Pancreas (tissue), 10 donors: ENCODE measurements around the gene SCEL. TPM values are rescaled to one million over a fixed set of nuclear protein-coding genes. Genes with fewer than 3 reads are reported as not detected.

Experiments used
- ATAC-seq, 4 donors: fragments of 200-7000 bp; cut with Tn5 transposase; one replicate each; pipeline versions ENCODE4 v1.8.0 to v1.9.1; 2020; ENCODE audit warnings: mild to moderate bottlenecking in 4 of 4, moderate library complexity in 4 of 4
- DNase-seq, 6 donors: peaks; one replicate each; pipeline ENCODE4 v3.0.0-alpha.2; 2020
- FAIRE-seq: peaks from 2 replicates; lab custom pipeline; 2012; peaks lifted over from hg19 to GRCh38; lab: Jason Lieb, UNC
- H3K27ac ChIP-seq, 4 donors: fragments of 200-600 bp; sonication (generic); 1 replicate in 3 of 4; 2 replicates in 1 of 4; pipeline versions ENCODE4 v1.5.0 to v1.8.0; 2020
- H3K27me3 ChIP-seq, 4 donors: fragments of 200-600 bp; one replicate each; pipeline ENCODE4 v1.8.0; 2021
- H3K36me3 ChIP-seq, 3 donors: fragments of 200-600 bp; sonication (generic) in 1 of 3; one replicate each; pipeline versions ENCODE4 v1.5.0 to v1.8.0; 2020 to 2021
- H3K4me1 ChIP-seq, 3 donors: fragments of 200-600 bp; one replicate each; pipeline ENCODE4 v1.8.0; 2021
- H3K4me3 ChIP-seq, 4 donors: fragments of 200-600 bp; sonication (generic) in 2 of 4; one replicate each; pipeline versions ENCODE4 v1.5.0 to v1.8.0; 2020 to 2021
- H3K9me3 ChIP-seq, 4 donors: fragments of 200-600 bp; one replicate each; pipeline ENCODE4 v1.8.0; 2021
- CTCF ChIP-seq, 4 donors: fragments of 200-600 bp; sonication (generic) in 3 of 4; IDR thresholded peaks; one replicate each; pipeline versions ENCODE4 v1.5.0 to v1.8.0; 2021; ENCODE audit warnings: antibody characterized with exemption in 4 of 4
- WGBS, 2 donors: extraction: QIAGEN DNeasy Blood & Tissue Kit; methylation state at CpG; one replicate each; pipeline ENCODE4 v1.1.7; 2013; 5-methylcytosine and 5-hydroxymethylcytosine counted together
- intact Hi-C, 3 donors: fragments of 100-400 bp; cut with DNase I; formaldehyde crosslinking; loops; one replicate each; pipeline versions ENCODE4 v1.11.1 to v1.14.2; 2022
- polyA plus RNA-seq, 2 donors: library from polyadenylated mRNA; stranded (reverse); fragments of 200-250 nt; gene quantifications; one replicate each; pipeline ENCODE4 v1.2.3, GENCODE V29; 2013
- total RNA-seq, 6 donors: library from RNA; stranded (reverse); fragmentation: NEBNext Ultra II Directional in 4 of 6; extraction: Animal tissue kit (Norgen Biotek cat#: 25700) in 4 of 6; gene quantifications; one replicate each; pipeline versions ENCODE4 v1.2.1 to v1.2.4, GENCODE V29; 2021 to 2023
- donor health status: healthy with polysubstance abuse.
- donor health status: DM: no; HTN: no; CAD: no; lungs with moderate emphysema.
- donor health status: DM: no; HTN: no; CAD: no.
- donor health status: control.
- donor health status: control.
- donor health status: Bipolar disorder and iron deficiency.
- donor health status: DM: yes; HTN: yes; CAD: no.
- donor health status: DM: no; HTN: no; CAD: no.
- donor health status: DM: no; HTN: no; CAD: no.
- donor health status: DM: yes; HTN: yes; CAD: no.

The SCEL gene
- total and polyA plus RNA-seq, 8 donors, result 0.04 to 0.18 (median 0.14) TPM; not detected in 2

- Histone ChIP-seq H3K27me3 (no peaks in the 10 kb centered on the region), H3K36me3 (no peaks in the 10 kb centered on the region), H3K4me1 (no peaks in the 10 kb centered on the region), H3K4me3 (no peak overlapping the region), H3K9me3 (no peaks in the 10 kb centered on the region), H3K27ac (no peak overlapping the region)
- 75 to 84% methylated on average over 2 of the region's 2 CpGs for WGBS, 2 donors
- no peak for FAIRE-seq
- ATAC-seq, result no peak
- no peak for TF ChIP-seq CTCF (IDR thresholded peaks at IDR 0.05)
- DNase-seq, result no peak
- intact Hi-C loops, result no loop called here
Observed at GRCh38 chr13:77600701-77601100, 65.2 kb downstream of the SCEL start.

- Histone ChIP-seq H3K36me3 (no peaks in the 10 kb centered on the region), H3K4me1 (peaks cover 0 to 8% (median 6%) of the 10 kb centered on the region in 3 donors), H3K27me3 (no peaks in the 10 kb centered on the region), H3K9me3 (no peaks in the 10 kb centered on the region), H3K27ac (no peak overlapping the region), H3K4me3 (no peak overlapping the region)
- intact Hi-C loops, result no loop called here
- DNase-seq (no peak), FAIRE-seq (no peak), ATAC-seq (no peak)
- WGBS, 2 donors, result 97 to 100% methylated on average over 1 of the region's 1 CpG
- TF ChIP-seq CTCF (IDR thresholded peaks at IDR 0.05), result no peak
Observed at GRCh38 chr13:77611068-77611467, 75.6 kb downstream of the SCEL start.

GRCh38 chr13:77616027-77616426 is 80.5 kb downstream of the SCEL start:
- TF ChIP-seq CTCF (IDR thresholded peaks at IDR 0.05), result no peak
- H3K4me3 ChIP-seq, result no peak overlapping the region
- peaks cover 0 to 8% (median 6%) of the 10 kb centered on the region in 3 donors for H3K4me1 ChIP-seq
- no peaks in the 10 kb centered on the region for H3K27me3 ChIP-seq
- intact Hi-C loops, result no loop called here
- no peaks in the 10 kb centered on the region for H3K9me3 ChIP-seq
- no peak for DNase-seq
- FAIRE-seq, result no peak
- no peaks in the 10 kb centered on the region for H3K36me3 ChIP-seq
- ATAC-seq, result no peak
- no peak overlapping the region for H3K27ac ChIP-seq

- FAIRE-seq (no peak), ATAC-seq (no peak), DNase-seq (no peak)
- WGBS, 2 donors, result 70 to 73% methylated on average over 5 of the region's 5 CpGs
- Histone ChIP-seq H3K36me3 (no peaks in the 10 kb centered on the region), H3K4me1 (no peaks in the 10 kb centered on the region), H3K9me3 (no peaks in the 10 kb centered on the region), H3K27me3 (no peaks in the 10 kb centered on the region), H3K4me3 (no peak overlapping the region), H3K27ac (no peak overlapping the region)
- intact Hi-C loops, result no loop called here
- no peak for TF ChIP-seq CTCF (IDR thresholded peaks at IDR 0.05)
Observed at GRCh38 chr13:77619655-77620054, 84.1 kb downstream of the SCEL start.

GRCh38 chr13:77620138-77620537 is 84.6 kb downstream of the SCEL start:
- H3K27me3 ChIP-seq, result no peaks in the 10 kb centered on the region
- H3K27ac ChIP-seq, result no peak overlapping the region
- ATAC-seq (no peak), DNase-seq (no peak), FAIRE-seq (no peak)
- intact Hi-C loops, result no loop called here
- H3K4me3 ChIP-seq, result no peak overlapping the region
- no peak for TF ChIP-seq CTCF (IDR thresholded peaks at IDR 0.05)
- no peaks in the 10 kb centered on the region for H3K36me3 ChIP-seq
- WGBS, 2 donors, result 73 to 83% methylated on average over 1 of the region's 1 CpG
- no peaks in the 10 kb centered on the region for H3K9me3 ChIP-seq
- no peaks in the 10 kb centered on the region for H3K4me1 ChIP-seq
